Endothelial cell of umbilical vein (primary cell): ENCODE results near the gene TPTE2.

Experiments
- CTCF ChIP-seq, 2 donors: IDR thresholded peaks; 1 replicate in 1 of 2; 2 replicates in 1 of 2; pipeline ENCODE4 v1.5.1; 2011; ENCODE audit warnings: low read length in 2 of 2, mild to moderate bottlenecking in 2 of 2, moderate library complexity in 2 of 2, control low read depth in 1 of 2, inconsistent platforms in 1 of 2, low read depth in 1 of 2; ENCODE audit not compliant: insufficient read depth in 1 of 2; ENCODE audit errors: extremely low read depth in 1 of 2
- POLR2A ChIP-seq: IDR thresholded peaks from 2 replicates; pipeline ENCODE4 v1.6.1; 2012; ENCODE audit warnings: low read depth, mild to moderate bottlenecking, control low read depth, low read length

- no peak for TF ChIP-seq CTCF (IDR thresholded peaks at IDR 0.05; ENCODE audit: extremely low read depth in 1 of 2, insufficient read depth in 1 of 2, low read depth in 1 of 2, low read length in 2 of 2)
- TF ChIP-seq POLR2A: no peak
Observed at GRCh38 chr13:19567820-19568534, 6.6 kb upstream of the TPTE2 start.
